SK-N-SH treated with all-trans-retinoic acid at 6 μM for 48 hours (cell line): ENCODE results near the gene GLRX3.
"Not testable (repeated sequence)": the region's sequence is repeated elsewhere in the genome, so short reads cannot be mapped to it uniquely, and the experiment has no call there.

Experiments
- ATAC-seq: fragments of 200-7000 bp; cut with Tn5 transposase; 3 replicates; pipeline ENCODE4 v1.9.1; 2020; ENCODE audit warnings: mild to moderate bottlenecking, moderate library complexity
- ARNTL ChIP-seq: fragments of 450-650 bp; formaldehyde crosslinking; IDR thresholded peaks from 2 replicates; pipeline ENCODE4 v1.5.0; 2020; ENCODE audit warnings: low read depth, mild to moderate bottlenecking, moderate library complexity, borderline replicate concordance
- BACH2 ChIP-seq: fragments of 250-450 bp; sonication (Bioruptor Pico); IDR thresholded peaks from 2 replicates; pipeline ENCODE4 v1.9.0; 2021; ENCODE audit warnings: mild to moderate bottlenecking, borderline replicate concordance
- CSDC2 ChIP-seq: fragments of 250-450 bp; sonication (Bioruptor Pico); IDR thresholded peaks from 2 replicates; pipeline ENCODE4 v1.5.0; 2020; ENCODE audit warnings: mild to moderate bottlenecking, moderate library complexity
- ESRRG ChIP-seq: fragments of 250-450 bp; sonication (Bioruptor Pico); IDR thresholded peaks from 2 replicates; pipeline ENCODE4 v1.6.1; 2021; ENCODE audit warnings: mild to moderate bottlenecking
- GLIS3 ChIP-seq: fragments of 250-450 bp; sonication (Bioruptor Pico); IDR thresholded peaks from 2 replicates; pipeline ENCODE4 v1.5.0; 2020; ENCODE audit warnings: mild to moderate bottlenecking, moderate library complexity
- OSR1 ChIP-seq: fragments of 250-450 bp; sonication (Bioruptor Pico); IDR thresholded peaks from 2 replicates; pipeline ENCODE4 v1.8.0; 2022; ENCODE audit warnings: moderate library complexity, mild to moderate bottlenecking, inconsistent platforms
- PPARA ChIP-seq: fragments of 250-450 bp; sonication (Bioruptor Pico); IDR thresholded peaks from 2 replicates; pipeline ENCODE4 v1.5.0; 2020; ENCODE audit warnings: mild to moderate bottlenecking, borderline replicate concordance
- RARB ChIP-seq: fragments of 250-450 bp; sonication (Bioruptor Pico); IDR thresholded peaks from 2 replicates; pipeline ENCODE4 v1.8.0; 2021; ENCODE audit warnings: mild to moderate bottlenecking, moderate library complexity
- SNAI2 ChIP-seq: fragments of 250-450 bp; sonication (Bioruptor Pico); IDR thresholded peaks from 2 replicates; pipeline ENCODE4 v1.5.0; 2020; ENCODE audit warnings: mild to moderate bottlenecking, moderate library complexity
- TCF4 ChIP-seq: fragments of 250-450 bp; sonication (Bioruptor Pico); IDR thresholded peaks from 2 replicates; pipeline ENCODE4 v1.8.0; 2021; ENCODE audit warnings: mild to moderate bottlenecking, moderate library complexity, borderline replicate concordance
- TOX ChIP-seq: fragments of 250-450 bp; sonication (Bioruptor Pico); IDR thresholded peaks from 2 replicates; pipeline ENCODE4 v1.8.0; 2021; ENCODE audit warnings: mild to moderate bottlenecking, moderate library complexity, borderline replicate concordance
- ZC3H10 ChIP-seq: fragments of 250-450 bp; sonication (Bioruptor Pico); IDR thresholded peaks from 2 replicates; pipeline ENCODE4 v1.5.1; 2021; ENCODE audit warnings: mild to moderate bottlenecking, moderate library complexity
- ZFP3 ChIP-seq: fragments of 250-450 bp; sonication (Bioruptor Pico); IDR thresholded peaks from 2 replicates; pipeline ENCODE4 v1.5.0; 2020; ENCODE audit warnings: mild to moderate bottlenecking, moderate library complexity
- ZFP30 ChIP-seq: fragments of 450-650 bp; formaldehyde crosslinking; IDR thresholded peaks from 2 replicates; pipeline ENCODE4 v1.5.0; 2022; ENCODE audit warnings: mild to moderate bottlenecking, moderate library complexity
- ZNF70 ChIP-seq: fragments of 450-650 bp; formaldehyde crosslinking; IDR thresholded peaks from 2 replicates; pipeline ENCODE4 v1.5.0; 2020; ENCODE audit warnings: mild to moderate bottlenecking, moderate library complexity
- ZNF8 ChIP-seq: fragments of 450-650 bp; formaldehyde crosslinking; IDR thresholded peaks from 2 replicates; pipeline ENCODE4 v1.5.0; 2020; ENCODE audit warnings: mild to moderate bottlenecking, moderate library complexity
- TF ChIP-seq, protein P1 (sequence below): fragments of 250-450 bp; sonication (Bioruptor Pico); IDR thresholded peaks from 2 replicates; pipeline ENCODE4 v1.8.0; 2021; ENCODE audit warnings: low read depth, mild to moderate bottlenecking, moderate library complexity, borderline replicate concordance
- TF ChIP-seq, protein P2 (sequence below): fragments of 250-450 bp; sonication (Bioruptor Pico); IDR thresholded peaks from 2 replicates; pipeline ENCODE4 v1.8.0; 2020; ENCODE audit warnings: mild to moderate bottlenecking, moderate library complexity, borderline replicate concordance
- TF ChIP-seq, protein P3 (sequence below): fragments of 250-450 bp; sonication (Bioruptor Pico); IDR thresholded peaks from 2 replicates; pipeline ENCODE4 v1.5.0; 2020; ENCODE audit warnings: mild to moderate bottlenecking, moderate library complexity
- TF ChIP-seq, protein P4 (sequence below): fragments of 250-450 bp; sonication (Bioruptor Pico); IDR thresholded peaks from 2 replicates; pipeline ENCODE4 v1.5.1; 2020; ENCODE audit warnings: low read depth, mild to moderate bottlenecking, moderate library complexity
- TF ChIP-seq, protein P5 (sequence below): fragments of 250-450 bp; sonication (Bioruptor Pico); IDR thresholded peaks from 2 replicates; pipeline ENCODE4 v1.5.1; 2021; ENCODE audit warnings: mild to moderate bottlenecking, moderate library complexity

The GLRX3 gene

DNA sequence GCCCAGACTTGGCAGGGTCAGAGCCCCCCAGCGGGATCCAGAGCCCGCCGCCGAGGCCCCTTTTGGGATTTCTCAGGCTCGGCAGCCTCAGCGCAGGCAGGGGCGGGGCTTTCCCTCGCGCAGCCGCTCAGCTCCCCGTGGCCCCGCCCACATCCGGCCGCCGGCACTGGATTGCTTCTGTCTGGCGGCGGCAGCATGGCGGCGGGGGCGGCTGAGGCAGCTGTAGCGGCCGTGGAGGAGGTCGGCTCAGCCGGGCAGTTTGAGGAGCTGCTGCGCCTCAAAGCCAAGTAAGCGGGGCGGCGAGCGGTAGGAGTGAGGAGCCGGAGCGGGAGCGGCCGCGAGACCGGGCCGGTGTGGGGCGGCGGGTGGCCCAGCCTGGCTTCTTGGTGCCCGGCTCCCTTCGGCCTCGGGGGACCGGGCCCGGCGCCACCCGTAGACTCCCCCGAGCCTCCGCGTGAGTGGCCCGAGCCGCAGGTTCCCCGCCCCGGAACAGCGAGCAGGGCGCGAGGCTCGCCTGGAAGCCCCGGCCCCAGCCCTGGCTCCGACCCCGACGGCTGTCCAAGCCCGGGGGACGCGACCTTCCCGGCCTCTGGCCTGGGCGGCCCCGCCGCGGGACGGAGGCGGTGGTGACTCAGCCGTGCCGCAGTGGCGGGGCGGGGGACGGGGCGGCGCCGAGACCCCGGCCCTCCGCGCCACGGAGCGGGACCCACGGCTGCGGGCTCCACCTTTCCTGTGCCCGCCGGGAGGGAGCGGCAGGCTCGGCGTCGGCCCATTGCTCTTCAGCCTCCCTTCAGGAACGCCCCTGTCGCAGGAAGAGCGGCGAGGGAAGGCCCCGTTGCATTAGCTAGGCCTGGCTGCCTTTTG lies at the start of gene GLRX3:
Gene GLRX3, plus strand, starts transcription at position 166 of the 864 bp plus-strand sequence. Its CDS starts 30 bp downstream, at position 196.
- TF ChIP-seq PPARA (CRISPR knock-in tag), result no peak
- TF ChIP-seq ARNTL (CRISPR knock-in tag), result no peak
- no peak for TF ChIP-seq ZNF8
- TF ChIP-seq, protein P1, sequence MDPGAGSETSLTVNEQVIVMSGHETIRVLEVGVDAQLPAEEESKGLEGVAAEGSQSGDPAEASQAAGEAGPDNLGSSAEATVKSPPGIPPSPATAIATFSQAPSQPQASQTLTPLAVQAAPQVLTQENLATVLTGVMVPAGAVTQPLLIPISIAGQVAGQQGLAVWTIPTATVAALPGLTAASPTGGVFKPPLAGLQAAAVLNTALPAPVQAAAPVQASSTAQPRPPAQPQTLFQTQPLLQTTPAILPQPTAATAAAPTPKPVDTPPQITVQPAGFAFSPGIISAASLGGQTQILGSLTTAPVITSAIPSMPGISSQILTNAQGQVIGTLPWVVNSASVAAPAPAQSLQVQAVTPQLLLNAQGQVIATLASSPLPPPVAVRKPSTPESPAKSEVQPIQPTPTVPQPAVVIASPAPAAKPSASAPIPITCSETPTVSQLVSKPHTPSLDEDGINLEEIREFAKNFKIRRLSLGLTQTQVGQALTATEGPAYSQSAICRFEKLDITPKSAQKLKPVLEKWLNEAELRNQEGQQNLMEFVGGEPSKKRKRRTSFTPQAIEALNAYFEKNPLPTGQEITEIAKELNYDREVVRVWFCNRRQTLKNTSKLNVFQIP (CRISPR knock-in tag), result no peak
- TF ChIP-seq, protein P2, sequence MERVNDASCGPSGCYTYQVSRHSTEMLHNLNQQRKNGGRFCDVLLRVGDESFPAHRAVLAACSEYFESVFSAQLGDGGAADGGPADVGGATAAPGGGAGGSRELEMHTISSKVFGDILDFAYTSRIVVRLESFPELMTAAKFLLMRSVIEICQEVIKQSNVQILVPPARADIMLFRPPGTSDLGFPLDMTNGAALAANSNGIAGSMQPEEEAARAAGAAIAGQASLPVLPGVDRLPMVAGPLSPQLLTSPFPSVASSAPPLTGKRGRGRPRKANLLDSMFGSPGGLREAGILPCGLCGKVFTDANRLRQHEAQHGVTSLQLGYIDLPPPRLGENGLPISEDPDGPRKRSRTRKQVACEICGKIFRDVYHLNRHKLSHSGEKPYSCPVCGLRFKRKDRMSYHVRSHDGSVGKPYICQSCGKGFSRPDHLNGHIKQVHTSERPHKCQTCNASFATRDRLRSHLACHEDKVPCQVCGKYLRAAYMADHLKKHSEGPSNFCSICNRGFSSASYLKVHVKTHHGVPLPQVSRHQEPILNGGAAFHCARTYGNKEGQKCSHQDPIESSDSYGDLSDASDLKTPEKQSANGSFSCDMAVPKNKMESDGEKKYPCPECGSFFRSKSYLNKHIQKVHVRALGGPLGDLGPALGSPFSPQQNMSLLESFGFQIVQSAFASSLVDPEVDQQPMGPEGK (CRISPR knock-in tag), result 0 out of 2 replicates have a peak, but pooled peaks have one; percentile 11
- TF ChIP-seq ZFP3 (CRISPR knock-in tag), result peak; percentile 45; the same call in 1 of the 2 replicates
- TF ChIP-seq, protein P3, sequence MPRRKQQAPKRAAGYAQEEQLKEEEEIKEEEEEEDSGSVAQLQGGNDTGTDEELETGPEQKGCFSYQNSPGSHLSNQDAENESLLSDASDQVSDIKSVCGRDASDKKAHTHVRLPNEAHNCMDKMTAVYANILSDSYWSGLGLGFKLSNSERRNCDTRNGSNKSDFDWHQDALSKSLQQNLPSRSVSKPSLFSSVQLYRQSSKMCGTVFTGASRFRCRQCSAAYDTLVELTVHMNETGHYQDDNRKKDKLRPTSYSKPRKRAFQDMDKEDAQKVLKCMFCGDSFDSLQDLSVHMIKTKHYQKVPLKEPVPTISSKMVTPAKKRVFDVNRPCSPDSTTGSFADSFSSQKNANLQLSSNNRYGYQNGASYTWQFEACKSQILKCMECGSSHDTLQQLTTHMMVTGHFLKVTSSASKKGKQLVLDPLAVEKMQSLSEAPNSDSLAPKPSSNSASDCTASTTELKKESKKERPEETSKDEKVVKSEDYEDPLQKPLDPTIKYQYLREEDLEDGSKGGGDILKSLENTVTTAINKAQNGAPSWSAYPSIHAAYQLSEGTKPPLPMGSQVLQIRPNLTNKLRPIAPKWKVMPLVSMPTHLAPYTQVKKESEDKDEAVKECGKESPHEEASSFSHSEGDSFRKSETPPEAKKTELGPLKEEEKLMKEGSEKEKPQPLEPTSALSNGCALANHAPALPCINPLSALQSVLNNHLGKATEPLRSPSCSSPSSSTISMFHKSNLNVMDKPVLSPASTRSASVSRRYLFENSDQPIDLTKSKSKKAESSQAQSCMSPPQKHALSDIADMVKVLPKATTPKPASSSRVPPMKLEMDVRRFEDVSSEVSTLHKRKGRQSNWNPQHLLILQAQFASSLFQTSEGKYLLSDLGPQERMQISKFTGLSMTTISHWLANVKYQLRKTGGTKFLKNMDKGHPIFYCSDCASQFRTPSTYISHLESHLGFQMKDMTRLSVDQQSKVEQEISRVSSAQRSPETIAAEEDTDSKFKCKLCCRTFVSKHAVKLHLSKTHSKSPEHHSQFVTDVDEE (CRISPR knock-in tag), result no peak
- no peak for TF ChIP-seq ZC3H10 (CRISPR knock-in tag)
- TF ChIP-seq BACH2 (CRISPR knock-in tag), result no peak
- TF ChIP-seq ZFP30 (CRISPR knock-in tag), result no peak
- TF ChIP-seq ESRRG (CRISPR knock-in tag), result no peak
- peak; percentile 94 for ATAC-seq

DNA sequence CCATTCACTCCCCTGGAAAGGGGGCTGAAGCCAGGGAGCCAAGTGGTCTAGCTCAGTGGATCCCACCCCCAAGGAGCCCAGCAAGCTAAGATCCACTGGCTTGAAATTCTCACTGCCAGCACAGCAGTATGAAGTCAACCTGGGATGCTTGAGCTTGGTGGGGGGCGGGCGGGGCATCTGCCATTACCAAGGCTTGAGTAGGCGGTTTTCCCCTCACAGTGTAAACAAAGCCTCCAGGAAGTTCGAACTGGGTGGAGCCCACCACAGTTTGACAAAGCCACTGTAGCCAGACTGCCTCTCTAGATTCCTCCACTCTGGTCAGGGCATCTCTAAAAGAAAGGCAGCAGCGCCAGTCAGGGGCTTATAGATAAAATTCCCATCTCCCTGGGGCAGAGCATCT lies 45.6 kb upstream of the GLRX3 start:
- ATAC-seq, result not testable (repeated sequence)

DNA sequence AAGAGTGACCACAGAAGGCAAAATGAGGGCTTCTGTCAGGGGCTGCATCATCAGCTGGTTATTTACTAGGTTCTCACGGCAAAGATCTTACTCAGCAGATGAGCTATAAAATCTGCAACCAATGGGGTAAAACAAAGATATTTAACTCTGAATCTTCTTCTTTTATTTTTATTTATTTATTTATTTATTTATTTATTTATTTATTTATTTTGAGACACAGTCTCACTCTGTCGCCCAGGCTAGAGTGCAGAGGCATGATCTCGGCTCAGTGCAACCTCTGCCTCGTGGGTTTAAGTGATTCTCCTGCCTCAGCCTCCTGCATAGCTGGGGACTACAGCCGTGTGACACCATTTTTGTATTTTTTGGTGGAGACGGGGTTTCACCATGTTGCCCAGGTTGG lies 36.8 kb upstream of the GLRX3 start:
- ATAC-seq, result no peak
- TF ChIP-seq, protein P3 (CRISPR knock-in tag), result no peak
- TF ChIP-seq TCF4 (CRISPR knock-in tag), result no peak
- TF ChIP-seq, protein P1 (CRISPR knock-in tag), result no peak
- TF ChIP-seq ZNF70 (CRISPR knock-in tag), result no peak
- no peak for TF ChIP-seq PPARA (CRISPR knock-in tag)
- no peak for TF ChIP-seq ARNTL (CRISPR knock-in tag)
- TF ChIP-seq OSR1, result no peak
- no peak for TF ChIP-seq CSDC2 (CRISPR knock-in tag)
- no peak for TF ChIP-seq SNAI2
- no peak for TF ChIP-seq TOX (CRISPR knock-in tag)
- no peak for TF ChIP-seq ZFP3 (CRISPR knock-in tag)
- TF ChIP-seq, protein P4, sequence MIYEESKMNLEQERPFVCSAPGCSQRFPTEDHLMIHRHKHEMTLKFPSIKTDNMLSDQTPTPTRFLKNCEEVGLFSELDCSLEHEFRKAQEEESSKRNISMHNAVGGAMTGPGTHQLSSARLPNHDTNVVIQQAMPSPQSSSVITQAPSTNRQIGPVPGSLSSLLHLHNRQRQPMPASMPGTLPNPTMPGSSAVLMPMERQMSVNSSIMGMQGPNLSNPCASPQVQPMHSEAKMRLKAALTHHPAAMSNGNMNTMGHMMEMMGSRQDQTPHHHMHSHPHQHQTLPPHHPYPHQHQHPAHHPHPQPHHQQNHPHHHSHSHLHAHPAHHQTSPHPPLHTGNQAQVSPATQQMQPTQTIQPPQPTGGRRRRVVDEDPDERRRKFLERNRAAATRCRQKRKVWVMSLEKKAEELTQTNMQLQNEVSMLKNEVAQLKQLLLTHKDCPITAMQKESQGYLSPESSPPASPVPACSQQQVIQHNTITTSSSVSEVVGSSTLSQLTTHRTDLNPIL, result no peak
- no peak for TF ChIP-seq ESRRG (CRISPR knock-in tag)
- no peak for TF ChIP-seq ZC3H10 (CRISPR knock-in tag)
- TF ChIP-seq, protein P5, sequence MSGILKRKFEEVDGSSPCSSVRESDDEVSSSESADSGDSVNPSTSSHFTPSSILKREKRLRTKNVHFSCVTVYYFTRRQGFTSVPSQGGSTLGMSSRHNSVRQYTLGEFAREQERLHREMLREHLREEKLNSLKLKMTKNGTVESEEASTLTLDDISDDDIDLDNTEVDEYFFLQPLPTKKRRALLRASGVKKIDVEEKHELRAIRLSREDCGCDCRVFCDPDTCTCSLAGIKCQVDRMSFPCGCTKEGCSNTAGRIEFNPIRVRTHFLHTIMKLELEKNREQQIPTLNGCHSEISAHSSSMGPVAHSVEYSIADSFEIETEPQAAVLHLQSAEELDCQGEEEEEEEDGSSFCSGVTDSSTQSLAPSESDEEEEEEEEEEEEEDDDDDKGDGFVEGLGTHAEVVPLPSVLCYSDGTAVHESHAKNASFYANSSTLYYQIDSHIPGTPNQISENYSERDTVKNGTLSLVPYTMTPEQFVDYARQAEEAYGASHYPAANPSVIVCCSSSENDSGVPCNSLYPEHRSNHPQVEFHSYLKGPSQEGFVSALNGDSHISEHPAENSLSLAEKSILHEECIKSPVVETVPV (CRISPR knock-in tag), result no peak
- no peak for TF ChIP-seq GLIS3 (CRISPR knock-in tag)
- TF ChIP-seq RARB, result no peak
- TF ChIP-seq ZNF8, result no peak
